Measurements from ENCODE around the gene SPINT4.

The SPINT4 gene

DNA sequence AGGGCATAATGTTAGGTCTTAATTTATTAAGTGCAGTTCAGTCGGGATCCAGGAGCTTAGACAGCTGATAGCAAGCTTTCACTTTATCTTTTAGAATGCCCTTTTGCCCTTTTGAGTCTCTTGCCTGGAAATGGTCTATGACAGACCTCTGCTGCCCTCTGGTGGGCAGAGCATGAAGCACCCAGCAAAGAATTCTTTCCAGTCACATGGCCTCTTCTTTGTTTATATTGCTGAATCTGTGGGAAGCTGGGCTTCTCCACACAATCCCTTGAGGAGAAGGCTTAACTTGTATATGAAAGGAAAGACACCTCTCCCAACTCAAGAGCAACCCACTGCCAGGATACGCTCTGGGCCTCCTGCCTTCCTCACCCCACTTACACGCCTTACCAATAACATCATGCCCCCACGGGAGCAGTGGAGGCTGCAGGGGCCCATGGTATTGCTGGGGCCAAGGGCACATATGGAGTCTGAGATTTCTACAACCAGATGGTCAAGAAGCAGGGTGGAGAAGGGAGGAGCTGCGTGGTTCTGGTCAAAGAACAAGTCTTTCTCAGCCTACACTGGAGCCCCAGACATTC is 49.1 kb downstream of the SPINT4 start:
- TF ChIP-seq TAF1 (IDR thresholded peaks at IDR 0.05; ENCODE audit: borderline replicate concordance, low read depth, low read length) (no peak), POLR2AphosphoS5 (IDR thresholded peaks at IDR 0.05; ENCODE audit: low read depth, low read length) (no peak), POLR2A (IDR thresholded peaks at IDR 0.05; ENCODE audit: low read depth, low read length) (no peak)
- FAIRE-seq (peak; percentile 84), DNase-seq (ENCODE audit: insufficient read length) (peak; percentile 50)

DNA sequence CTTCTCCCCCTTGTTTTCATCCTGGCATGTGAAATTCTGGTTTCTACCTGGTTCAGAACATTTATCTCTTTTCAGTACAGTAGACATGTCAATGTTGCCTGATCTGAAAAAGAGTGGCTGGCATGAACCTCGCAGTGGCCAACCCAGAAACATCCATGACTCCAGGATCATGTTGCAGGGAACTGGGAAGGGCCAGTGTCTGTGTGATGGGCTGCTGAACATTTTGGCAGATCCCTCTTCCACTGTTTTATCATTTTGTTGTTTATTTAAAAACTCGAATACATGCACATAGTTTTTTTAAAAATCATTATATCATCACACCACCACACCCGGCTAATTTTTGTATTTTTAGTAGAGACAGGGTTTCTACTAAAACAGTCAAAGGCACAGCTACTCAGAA is 50.5 kb downstream of the SPINT4 start:
- no peak for TF ChIP-seq TAF1 (IDR thresholded peaks at IDR 0.05; ENCODE audit: borderline replicate concordance, low read depth, low read length)
- no peak for TF ChIP-seq POLR2AphosphoS5 (IDR thresholded peaks at IDR 0.05; ENCODE audit: low read depth, low read length)
- no peak for TF ChIP-seq POLR2A (IDR thresholded peaks at IDR 0.05; ENCODE audit: low read depth, low read length)
- no peak for FAIRE-seq

DNA sequence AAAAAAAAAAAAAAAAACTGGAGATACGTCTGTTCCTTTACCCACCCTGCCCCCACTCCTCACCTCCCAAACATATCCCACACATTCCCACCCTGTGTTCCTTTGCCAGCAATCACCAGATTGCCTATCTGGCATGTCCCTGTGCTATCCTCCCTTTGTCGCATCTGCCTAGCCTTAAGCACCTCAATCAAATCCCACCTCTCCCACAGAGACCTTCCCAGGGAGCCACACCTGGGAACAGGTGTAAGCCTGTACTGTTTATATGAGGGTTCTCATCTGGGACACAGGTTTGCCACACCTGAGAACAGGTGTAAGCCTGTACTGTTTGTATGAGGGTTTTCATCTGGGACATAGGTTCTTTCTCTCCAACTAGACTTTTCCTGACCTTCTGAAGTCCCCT is 52.8 kb downstream of the SPINT4 start:
- FAIRE-seq = no peak
- no peak for TF ChIP-seq POLR2A (IDR thresholded peaks at IDR 0.05; ENCODE audit: low read depth, low read length)
- TF ChIP-seq POLR2AphosphoS5 (IDR thresholded peaks at IDR 0.05; ENCODE audit: low read depth, low read length) = no peak
- no peak for TF ChIP-seq TAF1 (IDR thresholded peaks at IDR 0.05; ENCODE audit: borderline replicate concordance, low read depth, low read length)
- DNase-seq (ENCODE audit: insufficient read length) = no peak

More for the DNA sequence above, 50.5 kb downstream of the SPINT4 start:
- DNase-seq (ENCODE audit: insufficient read length) = no peak

DNA sequence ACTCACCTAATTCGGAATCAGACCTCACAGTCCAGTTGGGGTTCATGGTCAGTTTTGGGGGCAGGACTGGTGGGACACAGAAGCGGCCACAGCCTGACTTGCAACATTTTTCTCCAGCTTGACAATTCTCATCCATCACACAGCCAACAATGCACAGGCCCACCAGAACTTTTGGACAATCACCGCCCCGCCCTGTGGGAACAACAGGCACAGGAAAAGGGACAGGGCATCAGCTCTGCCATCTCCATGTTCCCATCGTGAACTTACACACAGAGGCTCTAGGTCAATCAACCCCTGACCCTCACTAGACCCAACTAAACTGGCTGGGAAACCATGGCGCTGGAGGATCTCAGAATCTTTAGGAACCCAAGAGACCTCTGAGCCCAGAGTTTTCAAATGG is 53.3 kb downstream of the SPINT4 start:
- no peak for FAIRE-seq
- TF ChIP-seq TAF1 (IDR thresholded peaks at IDR 0.05; ENCODE audit: borderline replicate concordance, low read depth, low read length) (no peak), POLR2A (IDR thresholded peaks at IDR 0.05; ENCODE audit: low read depth, low read length) (no peak), POLR2AphosphoS5 (IDR thresholded peaks at IDR 0.05; ENCODE audit: low read depth, low read length) (no peak)
- DNase-seq (ENCODE audit: insufficient read length) = no peak

Data from GM12892 (cell line).